Superior temporal gyrus (tissue), 1 donor: ENCODE results near the gene PPIA.
"Not testable (repeated sequence)": the region's sequence is repeated elsewhere in the genome, so short reads cannot be mapped to it uniquely, and the experiment has no call there.

ENCODE experiments used
- DNase-seq: peaks from one replicate; pipeline ENCODE4 v3.0.0-alpha.2; 2016; ENCODE audit errors: extremely low spot score

The PPIA gene

GRCh38 chr7:44787762-44788161, 8.7 kb upstream of the PPIA start:
- DNase-seq = no peak

DNA sequence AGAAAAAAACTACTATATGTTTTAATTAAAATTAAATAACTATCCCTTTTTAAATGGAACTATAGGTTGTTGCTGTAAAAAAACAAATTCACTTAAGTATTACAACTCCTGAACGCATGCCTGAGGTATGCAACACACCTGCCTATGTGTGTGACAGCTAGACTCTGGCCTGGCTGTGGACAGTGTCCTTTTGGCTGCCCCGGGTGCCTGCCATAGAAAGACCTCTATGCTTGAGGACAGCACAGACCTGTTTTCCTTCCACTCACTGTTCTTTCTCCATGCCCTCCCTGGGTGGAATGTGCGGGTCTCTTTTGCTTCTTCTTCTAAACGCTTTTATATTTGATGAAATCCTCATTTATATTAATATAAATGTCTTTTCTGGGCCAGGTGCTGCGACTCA, 6.5 kb upstream of the PPIA start:
- DNase-seq = no peak

GRCh38 chr7:44791278-44792219, 4.9 kb upstream of the PPIA start:
- DNase-seq = no peak

- no peak for DNase-seq
Measured at GRCh38 chr7:44793919-44794318, 2.6 kb upstream of the PPIA start.

- DNase-seq = no peak
Measured at GRCh38 chr7:44794331-44794730, 2.1 kb upstream of the PPIA start.

DNA sequence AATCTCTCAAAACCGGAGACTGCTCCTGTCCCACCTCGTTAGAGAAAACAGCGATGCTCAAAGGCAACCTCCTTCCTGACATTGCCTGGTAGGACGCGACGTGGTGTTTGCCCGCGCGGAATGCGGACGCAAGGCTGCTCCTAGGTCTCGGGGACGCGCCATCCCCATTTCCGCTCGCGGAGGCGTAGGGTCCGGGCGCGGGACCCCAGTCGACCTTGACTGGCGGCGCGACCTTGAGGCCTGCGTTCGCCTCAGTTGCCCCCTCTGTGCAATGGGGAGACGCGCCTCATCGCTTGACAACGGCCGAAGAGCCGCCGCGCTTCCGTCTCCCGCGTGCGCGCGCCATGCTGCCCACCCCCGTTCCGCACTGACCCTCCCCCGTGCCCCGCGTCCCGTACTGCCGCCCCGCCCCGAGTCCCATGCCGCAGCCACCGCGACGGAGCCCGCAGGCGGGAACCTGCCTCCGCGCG, 412 bp upstream of the PPIA start:
- peak; percentile 58 for DNase-seq

- DNase-seq = peak; percentile 91
Measured at GRCh38 chr7:44797329-44798258, 1.1 kb downstream of the PPIA start.

- DNase-seq = no peak
Measured at GRCh38 chr7:44798649-44799305, 2.3 kb downstream of the PPIA start.

DNA sequence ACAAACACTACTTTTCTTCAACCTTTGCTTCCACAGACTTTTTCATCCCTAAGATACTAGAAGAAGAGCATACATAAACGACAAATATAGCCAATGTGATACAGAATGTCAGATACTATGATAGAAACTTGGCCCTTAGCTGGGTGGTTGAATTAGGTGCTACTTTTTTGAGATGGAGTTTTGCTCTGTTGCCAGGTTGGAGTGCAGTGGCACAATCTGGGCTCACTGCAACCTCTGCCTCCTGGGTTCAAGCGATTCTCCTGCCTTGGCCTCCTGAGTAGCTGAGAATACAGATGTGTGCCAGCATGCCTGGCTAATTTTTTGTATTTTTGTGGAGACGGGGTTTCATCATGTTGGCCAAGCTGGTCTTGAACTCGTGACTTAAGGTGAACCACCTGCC, 3.5 kb downstream of the PPIA start:
- DNase-seq = no peak

DNA sequence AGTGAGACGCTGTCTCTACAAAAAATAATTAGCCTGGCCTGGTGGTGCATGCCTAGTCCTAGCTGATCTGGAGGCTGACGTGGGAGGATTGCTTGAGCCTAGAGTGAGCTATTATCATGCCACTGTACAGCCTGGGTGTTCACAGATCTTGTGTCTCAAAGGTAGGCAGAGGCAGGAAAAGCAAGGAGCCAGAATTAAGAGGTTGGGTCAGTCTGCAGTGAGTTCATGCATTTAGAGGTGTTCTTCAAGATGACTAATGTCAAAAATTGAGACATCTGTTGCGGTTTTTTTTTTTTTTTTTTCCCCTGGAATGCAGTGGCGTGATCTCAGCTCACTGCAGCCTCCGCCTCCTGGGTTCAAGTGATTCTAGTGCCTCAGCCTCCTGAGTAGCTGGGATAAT, 5.4 kb downstream of the PPIA start:
- DNase-seq = no peak

GRCh38 chr7:44802418-44803025, 6.0 kb downstream of the PPIA start:
- DNase-seq = no peak

DNA sequence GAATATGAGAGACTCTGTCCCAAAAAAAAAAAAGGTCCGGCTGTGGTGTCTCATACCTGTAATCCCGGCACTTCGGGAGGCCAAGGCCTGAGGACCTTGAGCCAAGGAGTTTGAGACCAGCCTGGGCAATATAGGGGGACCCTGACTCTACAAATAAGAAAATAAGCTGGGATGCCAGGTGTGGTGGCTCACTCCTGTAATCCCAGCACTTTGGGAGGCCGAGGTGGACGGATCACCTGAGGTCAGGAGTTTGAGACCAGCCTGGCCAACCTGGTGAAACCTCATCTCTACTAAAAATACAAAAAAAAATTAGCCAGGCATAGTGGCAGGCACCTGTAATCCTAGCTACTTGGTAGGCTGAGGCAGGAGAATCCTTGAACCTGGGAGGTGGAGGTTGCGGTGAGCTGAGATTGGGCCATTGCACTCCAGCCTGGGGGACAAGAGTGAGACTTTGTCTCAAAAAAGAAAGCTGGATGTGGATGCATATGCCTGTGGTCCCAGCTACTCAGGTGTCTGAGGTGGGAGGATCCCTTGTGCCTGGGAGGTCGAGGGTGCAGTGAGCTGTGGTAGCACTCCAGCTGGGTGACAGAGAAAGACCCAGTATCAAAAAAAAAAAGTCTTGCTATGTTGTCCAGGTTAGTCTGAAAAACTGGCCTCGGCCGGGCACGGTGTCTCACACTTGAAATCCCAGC, 7.5 kb downstream of the PPIA start:
- not testable (repeated sequence) for DNase-seq

- DNase-seq = no peak
Measured at GRCh38 chr7:44805950-44806349, 9.5 kb downstream of the PPIA start.

- no peak for DNase-seq
Measured at GRCh38 chr7:44808914-44809393, 12.5 kb downstream of the PPIA start.

GRCh38 chr7:44811093-44811492, 14.6 kb downstream of the PPIA start:
- DNase-seq = no peak

GRCh38 chr7:44811571-44811970, 15.1 kb downstream of the PPIA start:
- no peak for DNase-seq

GRCh38 chr7:44814919-44815318, 18.4 kb downstream of the PPIA start:
- no peak for DNase-seq

DNA sequence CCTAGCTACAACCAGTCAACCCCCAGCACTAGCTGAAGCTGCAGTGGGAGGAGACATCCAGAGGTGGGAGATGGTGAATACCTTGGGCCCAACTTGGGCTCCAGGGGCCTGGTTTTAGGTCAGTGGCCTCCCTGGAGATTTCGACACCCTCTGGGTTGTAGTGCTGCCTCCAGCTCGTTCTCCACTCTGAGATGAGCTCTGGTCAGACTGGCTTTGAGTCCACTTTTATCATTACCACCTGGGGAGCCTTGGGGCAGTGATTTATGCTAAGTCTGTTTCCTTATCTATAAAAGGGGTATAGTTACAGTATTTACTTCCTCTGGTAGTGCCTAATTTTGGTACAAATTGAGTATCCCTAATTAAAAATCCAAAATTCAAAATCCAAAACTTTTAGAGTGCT, 22.8 kb downstream of the PPIA start:
- DNase-seq = no peak

GRCh38 chr7:44823255-44823781, 26.8 kb downstream of the PPIA start:
- no peak for DNase-seq

GRCh38 chr7:44824894-44825526, 28.5 kb downstream of the PPIA start:
- DNase-seq = no peak
